HG02798 (cell line): ENCODE results near the gene ATP6V0C.

Experiments used
- ATAC-seq: cut with Tn5 transposase; IDR thresholded peaks from one replicate; pipeline ENCODE4 v1.9.1; 2021; ENCODE audit warnings: mild to moderate bottlenecking; ENCODE audit not compliant: unreplicated experiment, poor library complexity

ATP6V0C gene

GRCh38 chr16:2507052-2507659 lies 6.6 kb upstream of the ATP6V0C start:
- peak; percentile 49 for ATAC-seq

GRCh38 chr16:2507665-2508064 lies 6.1 kb upstream of the ATP6V0C start:
- ATAC-seq = peak; percentile 12

GRCh38 chr16:2508722-2509400 lies 4.9 kb upstream of the ATP6V0C start:
- no peak for ATAC-seq

GRCh38 chr16:2511128-2511800 lies 2.5 kb upstream of the ATP6V0C start:
- ATAC-seq = no peak

- no peak for ATAC-seq
Observed at GRCh38 chr16:2511996-2512734, 1.6 kb upstream of the ATP6V0C start.

- ATAC-seq = no peak
Observed at GRCh38 chr16:2512735-2513404, 882 bp upstream of the ATP6V0C start.

GRCh38 chr16:2514333-2515179 lies 804 bp downstream of the ATP6V0C start:
- ATAC-seq = no peak

GRCh38 chr16:2515180-2515851 lies 1.6 kb downstream of the ATP6V0C start:
- ATAC-seq = no peak

GRCh38 chr16:2516391-2517240 lies 2.9 kb downstream of the ATP6V0C start:
- no peak for ATAC-seq

GRCh38 chr16:2517954-2518605 lies 4.3 kb downstream of the ATP6V0C start:
- no peak for ATAC-seq

- no peak for ATAC-seq
Observed at GRCh38 chr16:2518823-2519710, 5.3 kb downstream of the ATP6V0C start.

GRCh38 chr16:2519711-2520080 lies 5.9 kb downstream of the ATP6V0C start:
- ATAC-seq = no peak

- ATAC-seq = peak; percentile 65
Observed at GRCh38 chr16:2520097-2520783, 6.5 kb downstream of the ATP6V0C start, which contains the start of gene AMDHD2. Gene AMDHD2, plus strand, starts transcription at chr16:2520371. Its CDS starts 88 bp downstream, at chr16:2520459.

GRCh38 chr16:2520784-2521531 lies 7.2 kb downstream of the ATP6V0C start:
- ATAC-seq = peak; percentile 5

GRCh38 chr16:2523801-2524231 lies 10.1 kb downstream of the ATP6V0C start:
- ATAC-seq = no peak
